Glutamatergic neuron (in vitro differentiated cells): ENCODE measurements around the gene CTSD. TPM values are rescaled to one million over a fixed set of nuclear protein-coding genes. Genes with fewer than 3 reads are reported as not detected.
"Not testable (repeated sequence)": the region's sequence is repeated elsewhere in the genome, so short reads cannot be mapped to it uniquely, and the experiment has no call there.

Experiments used
- DNase-seq: peaks from one replicate; pipeline ENCODE4 v3.0.0; 2022
- H3K27ac Mint-ChIP-seq: one replicate; pipeline ENCODE4 v1.8.0; 2020; ENCODE audit warnings: mild to moderate bottlenecking, mixed read lengths, inconsistent platforms; ENCODE audit not compliant: unreplicated experiment
- H3K27me3 Mint-ChIP-seq: one replicate; pipeline ENCODE4 v1.8.0; 2020; ENCODE audit warnings: mild to moderate bottlenecking, moderate library complexity, mixed read lengths, inconsistent platforms; ENCODE audit not compliant: unreplicated experiment
- H3K36me3 Mint-ChIP-seq: one replicate; pipeline ENCODE4 v1.8.0; 2020; ENCODE audit warnings: mild to moderate bottlenecking, mixed read lengths, inconsistent platforms; ENCODE audit not compliant: unreplicated experiment
- H3K4me1 Mint-ChIP-seq: one replicate; pipeline ENCODE4 v1.8.0; 2020; ENCODE audit warnings: mild to moderate bottlenecking, low read depth, mixed read lengths, inconsistent platforms; ENCODE audit not compliant: unreplicated experiment
- H3K4me3 Mint-ChIP-seq: one replicate; pipeline ENCODE4 v1.8.0; 2020; ENCODE audit warnings: mild to moderate bottlenecking, mixed read lengths, inconsistent platforms; ENCODE audit not compliant: unreplicated experiment
- H3K9me3 Mint-ChIP-seq: one replicate; pipeline ENCODE4 v1.8.0; 2020; ENCODE audit warnings: mild to moderate bottlenecking, moderate library complexity, mixed read lengths, inconsistent platforms; ENCODE audit not compliant: unreplicated experiment
- CTCF ChIP-seq: fragments of 200-600 bp; sonication (generic); IDR thresholded peaks from one replicate; pipeline ENCODE4 v1.5.0; 2021; ENCODE audit not compliant: partially characterized antibody, unreplicated experiment
- total RNA-seq: library from RNA; stranded (reverse); fragmentation: NEBNext Ultra II Directional; extraction: Animal tissue kit (Norgen Biotek cat#: 25700); gene quantifications from one replicate; pipeline ENCODE4 v1.2.1, GENCODE V29; 2021; ENCODE audit not compliant: unreplicated experiment

Gene CTSD
- total RNA-seq, 1 donor from 2014 or later, result 159 TPM

DNA sequence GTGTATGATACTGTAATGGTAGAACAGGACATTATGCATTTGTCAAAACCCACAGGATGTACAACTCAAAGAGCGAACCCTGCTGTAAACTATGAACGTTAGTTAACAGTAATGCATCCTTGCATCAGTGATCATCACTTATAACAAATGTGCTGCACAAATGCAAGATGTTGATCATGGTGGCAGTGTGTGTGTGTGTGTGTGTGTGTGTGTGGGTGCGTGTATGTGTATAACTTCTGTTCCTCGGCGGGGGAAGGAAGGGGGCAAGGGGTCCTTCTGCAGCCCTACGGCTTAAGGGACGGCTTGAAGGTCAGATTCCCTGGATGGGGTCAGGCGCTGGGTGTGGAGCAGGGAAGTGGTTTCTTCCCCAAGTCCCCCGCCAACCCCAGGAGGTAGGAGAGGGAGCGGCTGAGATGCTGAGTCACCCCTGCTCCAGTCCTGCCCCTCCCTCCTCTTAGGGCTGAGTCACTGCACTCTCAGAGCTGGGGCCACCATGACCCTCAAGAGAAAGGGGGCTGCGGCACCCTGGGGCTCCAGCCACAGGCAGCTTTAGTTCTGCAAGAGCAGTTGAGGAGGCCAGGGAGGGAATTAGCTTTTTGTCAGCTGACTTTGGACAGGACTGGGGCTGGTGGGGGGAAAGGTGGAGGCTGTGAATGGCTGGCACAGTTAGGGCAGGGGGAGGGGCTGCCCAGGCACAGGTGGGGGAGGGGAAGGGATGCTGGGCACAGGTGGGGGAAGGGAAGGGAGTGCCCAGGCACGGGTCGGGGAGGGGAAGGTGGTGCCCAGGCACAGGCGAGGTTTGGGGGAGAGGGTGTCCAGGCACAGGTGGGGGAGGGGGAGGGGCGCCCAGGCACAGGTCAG is 8.8 kb upstream of the CTSD start:
- no peak overlapping the region for H3K27ac Mint-ChIP-seq
- H3K9me3 Mint-ChIP-seq, result peaks cover 12% of the 10 kb centered on the region
- no peak for TF ChIP-seq CTCF
- H3K4me3 Mint-ChIP-seq, result no peak overlapping the region
- peaks cover 2% of the 10 kb centered on the region for H3K4me1 Mint-ChIP-seq
- H3K36me3 Mint-ChIP-seq, result peaks cover 10% of the 10 kb centered on the region
- peak; percentile 20 for DNase-seq
- peaks cover 14% of the 10 kb centered on the region for H3K27me3 Mint-ChIP-seq

GRCh38 chr11:1771700-1772099 is 8.0 kb upstream of the CTSD start:
- TF ChIP-seq CTCF, result no peak
- no peak overlapping the region for H3K27ac Mint-ChIP-seq
- H3K4me3 Mint-ChIP-seq, result no peak overlapping the region
- H3K27me3 Mint-ChIP-seq, result peaks cover 12% of the 10 kb centered on the region
- H3K4me1 Mint-ChIP-seq, result peaks cover 2% of the 10 kb centered on the region
- no peak for DNase-seq
- peaks cover 10% of the 10 kb centered on the region for H3K36me3 Mint-ChIP-seq
- H3K9me3 Mint-ChIP-seq, result peaks cover 10% of the 10 kb centered on the region

DNA sequence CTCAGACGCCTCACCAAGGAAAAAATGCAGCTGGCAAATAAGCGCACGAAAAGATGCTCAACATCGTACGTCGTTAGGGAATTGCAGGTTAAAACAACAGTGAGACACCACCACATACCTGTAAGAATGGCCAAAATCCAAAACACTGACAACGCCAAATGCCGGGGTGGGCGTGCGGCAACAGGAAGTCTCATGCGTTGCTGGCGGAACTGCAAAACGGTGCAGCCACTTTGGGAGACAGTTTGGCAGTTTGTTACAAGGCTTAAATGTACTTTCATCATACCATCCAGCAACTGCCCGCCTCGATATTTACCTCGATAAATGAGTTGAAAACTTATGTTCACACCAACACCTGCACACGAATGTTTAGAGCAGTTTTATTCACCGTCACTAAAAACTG is 7.5 kb upstream of the CTSD start:
- Mint-ChIP-seq H3K4me1 (peaks cover 2% of the 10 kb centered on the region), H3K27ac (no peak overlapping the region)
- DNase-seq, result no peak

GRCh38 chr11:1770528-1770927 is 6.8 kb upstream of the CTSD start:
- no peak overlapping the region for H3K4me3 Mint-ChIP-seq
- no peak for TF ChIP-seq CTCF
- DNase-seq, result no peak
- peaks cover 2% of the 10 kb centered on the region for H3K4me1 Mint-ChIP-seq
- peaks cover 10% of the 10 kb centered on the region for H3K36me3 Mint-ChIP-seq
- peaks cover 10% of the 10 kb centered on the region for H3K9me3 Mint-ChIP-seq
- H3K27ac Mint-ChIP-seq, result no peak overlapping the region
- peaks cover 11% of the 10 kb centered on the region for H3K27me3 Mint-ChIP-seq

More for the DNA sequence above, 7.5 kb upstream of the CTSD start:
- Mint-ChIP-seq H3K27me3 (peaks cover 11% of the 10 kb centered on the region), H3K36me3 (peaks cover 10% of the 10 kb centered on the region), H3K4me3 (no peak overlapping the region), H3K9me3 (peaks cover 10% of the 10 kb centered on the region)
- TF ChIP-seq CTCF, result no peak

DNA sequence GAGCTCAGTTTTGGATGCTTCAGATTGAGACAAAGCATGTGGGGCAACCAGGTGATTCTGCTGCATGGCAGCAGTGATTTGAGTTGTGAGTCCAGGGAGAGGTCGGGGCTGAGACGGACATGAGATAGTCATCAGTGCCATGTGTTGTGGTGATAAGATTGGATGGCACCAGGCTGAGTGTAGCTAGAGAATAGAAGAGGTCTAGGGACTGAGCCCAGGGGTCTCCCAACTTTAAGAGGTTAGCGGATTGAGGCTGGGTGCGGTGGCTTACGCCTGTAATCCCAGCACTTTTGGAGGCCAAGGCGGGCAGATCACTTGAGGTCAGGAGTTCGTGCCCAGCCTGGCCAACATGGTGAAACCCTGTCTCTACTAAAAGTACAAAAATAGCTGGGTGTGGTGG is 6.3 kb upstream of the CTSD start:
- no peak overlapping the region for H3K4me3 Mint-ChIP-seq
- H3K27me3 Mint-ChIP-seq, result peaks cover 11% of the 10 kb centered on the region
- no peak for TF ChIP-seq CTCF

DNA sequence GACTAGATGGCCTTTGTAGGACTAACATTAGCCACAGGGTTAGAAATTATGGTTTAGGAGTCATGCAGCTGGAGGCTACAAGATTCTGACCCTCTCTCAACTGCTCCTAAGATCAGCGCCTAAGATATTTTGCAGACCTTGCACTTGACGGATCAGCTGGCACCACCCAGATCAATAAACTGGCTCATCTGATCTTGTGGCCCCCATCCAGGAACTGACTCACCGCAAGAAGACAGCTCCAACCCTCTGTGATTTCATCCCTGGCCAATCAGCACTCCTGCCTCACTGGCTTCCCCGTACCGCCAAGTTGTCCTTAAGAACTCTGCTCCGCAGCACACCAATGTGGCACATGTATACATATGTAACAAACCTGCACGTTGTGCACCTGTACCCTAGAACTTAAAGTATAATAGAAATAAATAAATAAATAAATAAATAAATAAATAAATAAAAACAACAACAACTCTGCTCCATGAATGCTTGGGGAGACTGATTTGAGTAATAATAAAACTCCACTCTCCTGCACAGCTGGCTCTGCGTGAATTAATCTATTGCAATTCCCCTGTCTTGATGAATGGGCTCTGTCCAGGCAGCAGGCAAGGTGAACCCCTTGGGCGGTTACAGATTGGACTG is 5.7 kb upstream of the CTSD start:
- not testable (repeated sequence) for DNase-seq, H3K36me3 Mint-ChIP-seq, H3K9me3 Mint-ChIP-seq, H3K27me3 Mint-ChIP-seq, H3K27ac Mint-ChIP-seq, H3K4me3 Mint-ChIP-seq, H3K4me1 Mint-ChIP-seq

More for the DNA sequence above, 6.3 kb upstream of the CTSD start:
- no peak for DNase-seq
- Mint-ChIP-seq H3K9me3 (peaks cover 12% of the 10 kb centered on the region), H3K36me3 (peaks cover 10% of the 10 kb centered on the region), H3K4me1 (peaks cover 2% of the 10 kb centered on the region), H3K27ac (no peak overlapping the region)
